NCI-H748 (cell line): ENCODE data around the gene TCAF2.
"Not testable (repeated sequence)": the region's sequence is repeated elsewhere in the genome, so short reads cannot be mapped to it uniquely, and the experiment has no call there.

Experiments
- DNase-seq: peaks from one replicate; lab custom pipeline; 2025; ENCODE audit not compliant: unreplicated experiment; lab: John Stamatoyannopoulos, UW

Gene TCAF2

GRCh38 chr7:143620646-143621045, at the start of gene TCAF2:
TCAF2 (plus strand) TSS chr7:143620974.
- DNase-seq, result not testable (repeated sequence)

- not testable (repeated sequence) for DNase-seq
These were observed 49.3 kb upstream of the TCAF2 start, which contains the start of gene CTAGE15 for GRCh38 chr7:143571501-143571900. CTAGE15 (plus strand) TSS chr7:143571801; CDS start chr7:143571818, 17 bp downstream.

DNA sequence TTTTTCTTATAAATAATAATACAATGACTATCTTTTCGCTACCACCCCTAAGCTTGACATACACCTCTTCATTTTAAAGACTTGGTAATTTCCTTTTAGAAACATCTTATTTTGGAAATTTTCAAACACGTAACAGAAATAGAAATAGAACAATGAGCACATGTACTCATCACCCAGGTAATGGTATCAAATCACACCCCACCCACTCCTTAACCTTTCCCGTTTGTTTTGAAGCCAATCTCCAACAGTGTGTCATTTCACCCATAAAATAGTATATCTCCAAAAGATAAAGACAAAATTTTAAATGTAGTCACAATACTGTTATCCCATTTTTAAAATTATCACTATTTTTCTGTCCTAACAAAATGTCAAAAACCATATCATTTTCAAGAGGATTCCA, 32.6 kb upstream of the TCAF2 start:
- not testable (repeated sequence) for DNase-seq

GRCh38 chr7:143589897-143590296, 30.9 kb upstream of the TCAF2 start:
- DNase-seq, result not testable (repeated sequence)

GRCh38 chr7:143598086-143598485, 22.7 kb upstream of the TCAF2 start:
- DNase-seq, result not testable (repeated sequence)

DNA sequence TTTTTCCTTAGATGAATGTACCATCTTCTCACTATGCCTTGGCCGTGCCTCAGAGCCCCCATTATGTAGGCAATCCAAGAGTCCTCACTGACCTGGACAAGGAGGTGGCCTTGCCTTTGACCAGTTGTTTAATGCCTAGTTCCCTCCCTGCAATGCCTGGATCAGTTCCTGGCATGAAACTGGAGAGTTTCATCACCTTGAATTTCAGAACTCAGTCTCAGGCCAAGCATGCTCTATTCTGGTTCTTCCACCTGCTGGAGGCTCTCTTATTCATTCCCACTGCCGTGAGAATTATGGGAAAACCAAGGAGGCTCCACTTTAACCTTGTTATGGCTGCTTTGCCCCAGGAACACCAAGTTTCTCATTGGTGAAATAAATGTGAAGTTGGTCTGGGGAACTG, 17.2 kb upstream of the TCAF2 start:
- not testable (repeated sequence) for DNase-seq

GRCh38 chr7:143606088-143606487, 14.7 kb upstream of the TCAF2 start:
- DNase-seq, result not testable (repeated sequence)

GRCh38 chr7:143615545-143615944, 5.2 kb upstream of the TCAF2 start:
- not testable (repeated sequence) for DNase-seq

DNA sequence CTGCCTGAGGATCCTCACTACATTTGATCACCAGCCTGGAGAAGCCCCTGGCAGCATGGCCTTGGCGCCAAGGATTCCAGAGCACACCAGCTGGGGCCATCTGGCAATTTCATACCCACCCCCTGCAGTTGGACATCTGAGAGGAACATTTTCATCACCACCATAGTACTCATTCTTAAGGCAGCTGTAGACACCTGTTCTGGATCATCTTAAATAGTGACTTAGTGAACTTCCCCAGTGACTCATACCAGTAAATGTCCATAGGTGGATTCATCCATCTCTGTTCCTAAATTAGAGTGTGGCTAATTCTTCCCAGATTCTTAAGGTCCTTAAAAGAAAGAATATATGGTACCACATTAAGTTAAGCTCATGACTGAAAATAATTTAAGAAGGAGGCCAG, 3.6 kb upstream of the TCAF2 start:
- DNase-seq, result not testable (repeated sequence)

GRCh38 chr7:143620058-143620457, 716 bp upstream of the TCAF2 start:
- DNase-seq, result not testable (repeated sequence)

GRCh38 chr7:143621175-143621574, 401 bp downstream of the TCAF2 start:
- DNase-seq, result not testable (repeated sequence)

DNA sequence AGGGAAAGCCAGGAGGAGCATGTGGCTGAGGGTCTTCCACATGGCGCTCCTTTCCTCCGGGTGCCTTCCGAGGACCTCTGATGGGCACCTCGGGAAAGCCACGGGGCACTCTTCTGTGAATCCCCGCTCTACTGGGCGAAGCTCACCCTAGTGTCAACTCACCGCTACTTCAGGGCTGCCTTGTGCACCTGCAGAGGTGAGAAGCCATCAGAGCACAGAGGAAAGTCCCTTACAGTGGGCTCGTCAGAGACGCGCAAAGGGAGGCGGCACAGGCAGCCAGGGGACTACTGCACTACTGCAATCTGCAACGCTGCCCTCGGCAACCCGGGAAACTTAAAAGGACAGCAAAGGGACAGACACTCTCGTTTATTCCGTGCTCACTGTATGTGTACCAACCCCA, 1.4 kb downstream of the TCAF2 start:
- DNase-seq, result not testable (repeated sequence)

- DNase-seq, result not testable (repeated sequence)
These were observed 9.9 kb downstream of the TCAF2 start for GRCh38 chr7:143630653-143631052.

GRCh38 chr7:143632506-143632905, 11.7 kb downstream of the TCAF2 start:
- not testable (repeated sequence) for DNase-seq

DNA sequence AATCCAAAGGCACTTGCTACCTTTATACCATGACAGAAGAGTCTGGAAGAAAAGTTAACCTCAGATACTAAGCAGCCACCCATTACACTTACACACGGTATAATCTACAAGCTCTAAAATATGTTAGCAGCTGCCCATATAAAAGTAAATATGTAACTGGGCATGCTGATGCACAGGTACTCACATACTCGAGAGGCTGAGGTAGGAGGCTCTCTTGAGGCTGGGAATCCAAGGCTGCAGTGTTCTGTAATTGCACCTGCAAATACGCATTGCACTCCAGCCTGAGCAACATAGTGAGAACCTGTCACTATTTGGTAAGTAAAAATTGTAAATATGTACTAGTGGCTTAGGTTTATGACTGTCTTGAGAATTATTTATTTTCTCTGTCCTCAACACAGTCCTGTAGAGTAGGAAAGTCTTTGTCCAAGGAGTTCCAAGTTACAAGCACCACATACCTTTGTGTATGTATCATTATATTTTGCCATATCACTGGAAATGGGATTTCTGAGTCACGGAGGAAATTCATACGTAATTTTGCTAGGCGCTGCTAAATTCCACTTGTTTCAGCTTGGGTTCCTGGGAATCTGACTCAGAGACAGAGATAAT, 12.3 kb downstream of the TCAF2 start:
- DNase-seq, result not testable (repeated sequence)

GRCh38 chr7:143635364-143636240, 14.8 kb downstream of the TCAF2 start:
- not testable (repeated sequence) for DNase-seq

DNA sequence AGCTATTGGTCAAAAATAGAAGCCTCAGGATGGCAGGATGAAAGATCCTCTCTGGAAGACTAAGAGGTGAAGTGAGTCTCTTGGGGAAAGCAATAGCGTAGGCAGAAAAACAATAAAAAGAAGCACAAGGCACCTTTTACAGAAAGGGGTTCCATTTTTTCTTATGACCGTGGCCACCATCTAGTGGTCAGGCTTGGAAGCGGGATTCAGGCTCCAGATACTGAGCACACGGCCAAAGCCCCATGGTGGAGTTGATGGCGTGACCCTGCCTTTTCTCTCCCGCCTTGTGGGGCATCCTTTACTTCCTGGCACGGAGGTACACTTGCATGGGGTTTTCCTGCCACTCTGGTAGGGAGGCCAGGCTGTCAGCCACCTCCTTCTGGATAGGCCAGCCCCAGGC, 18.6 kb downstream of the TCAF2 start:
- not testable (repeated sequence) for DNase-seq

- not testable (repeated sequence) for DNase-seq
These were observed 19.9 kb downstream of the TCAF2 start for GRCh38 chr7:143640528-143641189.

DNA sequence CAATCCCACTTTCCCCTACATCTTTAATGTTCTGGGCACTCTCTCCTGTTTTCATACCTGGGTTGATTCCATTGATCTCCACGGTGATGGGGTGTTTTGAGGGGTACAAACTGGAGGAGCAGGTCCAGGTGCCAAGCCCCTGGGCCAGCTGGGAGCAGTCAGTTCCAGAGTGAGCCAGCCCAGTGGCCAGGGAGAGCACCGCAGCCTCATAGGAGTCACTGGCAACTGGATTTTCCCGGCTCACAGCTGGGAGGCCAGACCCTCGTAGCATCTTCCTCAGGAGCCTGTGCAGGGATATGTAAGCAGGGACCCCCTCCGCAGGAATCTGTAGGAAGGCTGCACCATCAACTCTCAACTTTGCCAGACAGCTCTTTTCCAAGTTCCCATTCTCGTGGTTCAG, 25.8 kb downstream of the TCAF2 start:
- DNase-seq, result not testable (repeated sequence)

GRCh38 chr7:143649902-143650301, 29.1 kb downstream of the TCAF2 start:
- DNase-seq, result not testable (repeated sequence)

- not testable (repeated sequence) for DNase-seq
These were observed 29.7 kb downstream of the TCAF2 start for GRCh38 chr7:143650447-143650846.
